ENCODE results near the gene SIPA1.

DNA sequence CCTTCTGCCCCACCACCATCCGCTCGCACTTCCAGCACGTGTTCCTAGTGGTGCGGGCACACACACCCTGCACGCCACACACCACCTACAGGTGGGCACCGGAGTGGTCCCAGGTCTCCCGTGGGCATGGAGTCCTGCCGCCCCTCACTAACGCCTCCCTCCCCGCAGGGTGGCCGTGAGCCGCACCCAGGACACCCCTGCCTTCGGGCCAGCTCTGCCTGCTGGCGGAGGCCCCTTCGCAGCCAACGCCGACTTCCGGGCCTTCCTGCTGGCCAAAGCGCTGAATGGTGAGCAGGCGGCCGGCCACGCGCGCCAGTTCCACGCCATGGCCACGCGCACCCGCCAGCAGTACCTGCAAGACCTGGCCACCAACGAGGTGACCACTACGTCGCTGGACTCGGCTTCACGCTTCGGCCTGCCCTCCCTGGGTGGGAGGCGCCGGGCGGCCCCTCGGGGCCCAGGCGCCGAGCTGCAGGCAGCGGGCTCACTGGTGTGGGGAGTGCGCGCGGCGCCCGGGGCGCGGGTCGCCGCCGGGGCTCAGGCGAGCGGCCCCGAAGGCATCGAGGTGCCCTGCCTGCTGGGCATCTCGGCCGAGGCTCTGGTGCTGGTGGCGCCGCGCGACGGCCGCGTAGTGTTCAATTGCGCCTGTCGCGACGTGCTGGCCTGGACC lies 8.5 kb downstream of the SIPA1 start:
- TF ChIP-seq TAF1 (IDR thresholded peaks at IDR 0.05; ENCODE audit: borderline replicate concordance, low read depth, low read length) (no peak), POLR2A (IDR thresholded peaks at IDR 0.05; ENCODE audit: low read depth, low read length) (no peak), POLR2AphosphoS5 (IDR thresholded peaks at IDR 0.05; ENCODE audit: low read depth, low read length) (no peak)

Data from GM12892 (cell line).